Activated B cell treated with CpG ODN at 0.5 μM for 24 hours (primary cell): ENCODE measurements around the gene TTC33. TPM values are rescaled to one million over a fixed set of nuclear protein-coding genes. Genes with fewer than 3 reads are reported as not detected.

Experiments used
- ATAC-seq: fragments of 200-7000 bp; cut with Tn5 transposase; one replicate; pipeline ENCODE4 v1.10.0; 2021; ENCODE audit warnings: low read depth, mild to moderate bottlenecking, moderate library complexity
- CTCF ChIA-PET: fragments of 350-600 bp; sonication (Branson Sonifier 250); formaldehyde crosslinking; loops from one replicate; lab custom pipeline; 2021; ENCODE audit warnings: antibody characterized with exemption; lab: Charles Lee
- POLR2A ChIA-PET: fragments of 350-600 bp; sonication (Branson Sonifier 250); formaldehyde crosslinking; loops from one replicate; lab custom pipeline; 2021; ENCODE audit warnings: antibody characterized with exemption; lab: Charles Lee
- DNase-seq: peaks from one replicate; pipeline ENCODE4 v3.0.0; 2022
- H3K27ac Mint-ChIP-seq: one replicate; pipeline ENCODE4 v1.8.0; 2020; ENCODE audit warnings: mixed read lengths
- H3K27me3 Mint-ChIP-seq: one replicate; pipeline ENCODE4 v1.8.0; 2021; ENCODE audit warnings: mixed read lengths
- H3K36me3 Mint-ChIP-seq: one replicate; pipeline ENCODE4 v1.8.0; 2021; ENCODE audit warnings: low read depth, mixed read lengths
- H3K4me1 Mint-ChIP-seq: one replicate; pipeline ENCODE4 v1.8.0; 2021; ENCODE audit warnings: mixed read lengths
- H3K4me3 Mint-ChIP-seq: one replicate; pipeline ENCODE4 v1.8.0; 2020; ENCODE audit warnings: mild to moderate bottlenecking, mixed read lengths
- H3K9me3 Mint-ChIP-seq: one replicate; pipeline ENCODE4 v1.8.0; 2020; ENCODE audit warnings: mixed read lengths
- CTCF ChIP-seq: fragments of 200-600 bp; IDR thresholded peaks from one replicate; pipeline ENCODE4 v1.8.0; 2022; ENCODE audit warnings: antibody characterized with exemption, mild to moderate bottlenecking
- intact Hi-C: fragments of 100-400 bp; cut with micrococcal nuclease; formaldehyde crosslinking; loops from one replicate; pipeline ENCODE4 v1.15.1; 2024
- total RNA-seq: library from RNA; stranded (reverse); gene quantifications from 2 replicates; pipeline ENCODE4 v1.2.3, GENCODE V29; 2022

TTC33 gene
- total RNA-seq, 1 donor from 2014 or later, result 9.2 TPM

DNA sequence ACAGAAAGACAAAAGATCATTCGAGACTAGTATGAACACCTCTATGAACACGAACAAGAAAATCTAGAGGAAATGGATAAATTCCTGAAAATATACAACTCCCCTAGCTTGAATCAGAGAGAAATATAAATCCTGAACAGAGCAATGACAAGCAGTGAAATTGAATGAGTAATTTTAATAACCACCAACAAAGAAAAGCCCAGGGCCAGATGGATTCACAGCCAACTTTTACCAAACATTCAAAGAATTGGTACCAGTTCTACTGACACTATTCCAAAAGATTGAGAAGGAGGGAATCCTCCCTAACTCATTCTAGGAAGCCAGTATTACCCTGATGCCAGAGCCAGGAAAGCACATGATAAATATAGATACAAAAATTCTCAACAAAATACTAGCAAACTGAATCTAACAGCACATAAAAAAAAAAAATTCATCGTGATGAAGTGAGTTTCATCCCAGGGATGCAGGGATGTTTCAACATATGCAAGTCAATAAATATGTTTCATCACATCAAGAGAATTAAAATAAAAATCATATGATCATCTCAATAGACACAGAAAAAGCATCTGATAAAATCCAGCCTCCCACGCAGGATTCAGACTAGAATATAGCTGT is 101.3 kb downstream of the TTC33 start:
- no peak for TF ChIP-seq CTCF
- peaks cover 34% of the 10 kb centered on the region for H3K4me1 Mint-ChIP-seq
- no peaks in the 10 kb centered on the region for H3K27me3 Mint-ChIP-seq
- intact Hi-C loops, result no loop called here
- DNase-seq (no peak), ATAC-seq (no peak)
- no peaks in the 10 kb centered on the region for H3K36me3 Mint-ChIP-seq
- H3K9me3 Mint-ChIP-seq, result no peaks in the 10 kb centered on the region
- no peak overlapping the region for H3K27ac Mint-ChIP-seq
- POLR2A ChIA-PET, result no interaction called here
- no peak overlapping the region for H3K4me3 Mint-ChIP-seq
- CTCF ChIA-PET, result interaction anchor here (0.7 kb wide), 1 partner anchor 706 kb away, joined by 3 read pairs; no protein-coding TSS in a partner anchor

DNA sequence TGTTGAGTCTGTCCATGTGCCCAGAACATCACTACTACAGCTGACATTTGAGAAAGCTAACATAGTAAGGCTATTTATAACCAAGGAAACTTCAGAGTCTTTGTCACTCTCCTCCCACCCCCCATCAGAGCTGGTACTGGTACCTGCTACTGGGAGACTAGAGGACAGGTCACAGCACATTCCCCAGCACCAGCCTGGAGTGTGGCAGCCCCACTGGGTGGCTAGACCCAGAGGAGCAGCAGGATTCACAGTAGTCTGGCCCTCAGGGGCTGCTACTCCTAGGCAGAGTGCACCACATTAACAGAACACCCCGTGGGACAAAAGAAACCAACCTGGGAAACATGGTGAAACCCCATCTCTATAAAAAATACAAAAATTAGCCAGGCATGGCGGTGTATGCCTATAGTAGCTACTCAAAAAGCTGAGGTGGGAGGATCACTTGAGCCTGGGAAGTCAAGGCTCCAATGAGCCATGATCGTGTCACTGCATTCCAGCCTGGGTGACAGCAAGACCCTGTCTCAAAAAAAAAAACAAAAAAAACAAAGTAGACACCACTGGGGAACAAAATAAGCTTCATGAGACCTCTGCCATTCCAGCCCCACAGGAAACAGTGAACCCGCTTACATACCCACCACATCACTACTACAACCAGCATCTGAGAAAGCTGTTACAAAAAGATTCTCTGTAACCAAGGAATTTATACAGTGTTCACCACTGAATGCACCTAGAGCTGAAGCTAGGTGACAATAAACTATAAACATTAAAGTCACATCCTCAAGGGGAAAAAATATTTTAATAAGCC is 102.3 kb downstream of the TTC33 start:
- TF ChIP-seq CTCF, result no peak
- ATAC-seq (peak; percentile 62), DNase-seq (no peak)
- intact Hi-C loops, result loop anchor here (1.0 to 2.0 kb wide), 2 partner anchors 15 to 26 kb away; partner anchors contain the start of gene PTGER4
- POLR2A ChIA-PET, result interaction anchor here (0.5 to 0.8 kb wide), 6 partner anchors 26 to 1250 kb away, joined by 3 to 7 read pairs (median 4); partner anchors contain the start of genes PTGER4 and RIMOC1
- Mint-ChIP-seq H3K27me3 (no peaks in the 10 kb centered on the region), H3K27ac (peak overlapping the region; percentile 19), H3K36me3 (no peaks in the 10 kb centered on the region), H3K9me3 (no peaks in the 10 kb centered on the region), H3K4me3 (peak overlapping the region; percentile 39), H3K4me1 (peaks cover 36% of the 10 kb centered on the region)
- CTCF ChIA-PET, result interaction anchor here (1.0 to 1.9 kb wide), 2 partner anchors 287 to 705 kb away, joined by 3 to 6 read pairs; no protein-coding TSS in a partner anchor

GRCh38 chr5:40652441-40653220 is 103.1 kb downstream of the TTC33 start:
- no peak for TF ChIP-seq CTCF
- Mint-ChIP-seq H3K4me3 (peak overlapping the region; percentile 39), H3K27me3 (no peaks in the 10 kb centered on the region)

DNA sequence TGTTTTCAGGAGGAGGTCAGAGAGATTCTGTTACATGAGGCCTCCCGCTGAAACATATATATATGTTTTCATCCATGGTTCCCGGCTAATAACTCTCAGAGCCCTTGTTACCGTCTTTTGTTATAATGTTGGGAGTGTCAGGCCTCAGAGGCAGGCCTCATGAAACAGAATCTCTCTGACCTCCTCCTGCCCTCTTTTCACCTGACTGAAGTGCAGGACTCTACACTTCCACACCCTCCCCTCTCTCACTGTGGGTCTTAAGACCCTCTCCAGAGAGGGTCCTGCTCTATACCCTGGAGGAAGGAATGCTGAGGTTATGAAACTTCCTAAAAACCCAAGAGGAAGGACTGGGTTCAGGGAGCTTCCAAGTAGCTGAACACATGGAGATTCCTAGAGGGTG is 104.6 kb downstream of the TTC33 start:
- ATAC-seq (no peak), DNase-seq (no peak)
- CTCF ChIA-PET, result no interaction called here
- Mint-ChIP-seq H3K9me3 (no peaks in the 10 kb centered on the region), H3K27me3 (no peaks in the 10 kb centered on the region), H3K4me3 (no peak overlapping the region), H3K36me3 (no peaks in the 10 kb centered on the region), H3K27ac (no peak overlapping the region), H3K4me1 (peaks cover 36% of the 10 kb centered on the region)
- TF ChIP-seq CTCF, result no peak
- intact Hi-C loops, result no loop called here
- POLR2A ChIA-PET, result no interaction called here

More at GRCh38 chr5:40652441-40653220, 103.1 kb downstream of the TTC33 start:
- Mint-ChIP-seq H3K36me3 (no peaks in the 10 kb centered on the region), H3K27ac (no peak overlapping the region), H3K4me1 (peaks cover 36% of the 10 kb centered on the region), H3K9me3 (no peaks in the 10 kb centered on the region)
- CTCF ChIA-PET, result interaction anchor here (1.0 to 1.9 kb wide), 2 partner anchors 286 to 704 kb away, joined by 3 to 6 read pairs; no protein-coding TSS in a partner anchor
- intact Hi-C loops, result loop anchor here (1.0 to 2.0 kb wide), 2 partner anchors 16 to 27 kb away; partner anchors contain the start of gene PTGER4
- POLR2A ChIA-PET, result interaction anchor here (0.5 to 0.7 kb wide), 4 partner anchors 27 to 266 kb away, joined by 3 to 7 read pairs (median 4); partner anchors contain the start of gene PTGER4
- DNase-seq, result no peak
- ATAC-seq, result peak; percentile 10
